ENCODE data around the gene CLEC11A.

- TF ChIP-seq CTCF (IDR thresholded peaks at IDR 0.05) (no peak), POLR2A (IDR thresholded peaks at IDR 0.05) (no peak), POLR2AphosphoS5 (IDR thresholded peaks at IDR 0.05) (no peak)
Measured at GRCh38 chr19:50688766-50689165, 34.4 kb upstream of the CLEC11A start.

Measured in sigmoid colon (tissue), 4 donors.